Osteoblast (primary cell): ENCODE data around the gene RALY. TPM values are rescaled to one million over a fixed set of nuclear protein-coding genes. Genes with fewer than 3 reads are reported as not detected.

Experiments used
- DNase-seq: peaks from one replicate; pipeline ENCODE4 v3.0.0; 2011; ENCODE audit warnings: low spot score, mixed read lengths; ENCODE audit not compliant: insufficient read length; ENCODE audit errors: missing footprints
- H2AFZ ChIP-seq: 2 replicates; pipeline ENCODE4 v1.6.0; 2011; ENCODE audit warnings: mild to moderate bottlenecking, low read length
- H3K27ac ChIP-seq: 2 replicates; pipeline ENCODE4 v1.5.1; 2011; ENCODE audit warnings: mild to moderate bottlenecking, low read depth, low read length, moderate library complexity
- H3K27me3 ChIP-seq: 2 replicates; pipeline ENCODE4 v1.6.0; 2012; ENCODE audit warnings: mild to moderate bottlenecking, control low read depth, inconsistent platforms, low read length, moderate library complexity; ENCODE audit not compliant: insufficient read depth
- H3K36me3 ChIP-seq: 2 replicates; pipeline ENCODE4 v1.5.1; 2011; ENCODE audit warnings: mild to moderate bottlenecking, low read length, control low read depth, moderate library complexity; ENCODE audit not compliant: insufficient read depth
- H3K4me1 ChIP-seq: 2 replicates; pipeline ENCODE4 v1.5.1; 2011; ENCODE audit warnings: mild to moderate bottlenecking, low read length, control low read depth, moderate library complexity; ENCODE audit not compliant: insufficient read depth
- H3K4me2 ChIP-seq: 2 replicates; pipeline ENCODE4 v1.6.0; 2011; ENCODE audit warnings: mild to moderate bottlenecking, low read length; ENCODE audit not compliant: insufficient read depth
- H3K4me3 ChIP-seq: fragments of 200-600 bp; sonication (generic); 3 replicates; pipeline ENCODE4 v1.5.1; 2012; ENCODE audit warnings: mild to moderate bottlenecking, low read length, inconsistent platforms; ENCODE audit not compliant: insufficient read depth
- H3K79me2 ChIP-seq: 2 replicates; pipeline ENCODE4 v1.6.0; 2012; ENCODE audit warnings: mild to moderate bottlenecking, low read length, control low read depth, inconsistent platforms; ENCODE audit not compliant: insufficient read depth
- H3K9me3 ChIP-seq: 2 replicates; pipeline ENCODE4 v1.5.1; 2011; ENCODE audit warnings: low read depth, low read length, control low read depth
- H4K20me1 ChIP-seq: 2 replicates; pipeline ENCODE4 v1.6.0; 2012; ENCODE audit warnings: mild to moderate bottlenecking, low read length, control low read depth; ENCODE audit not compliant: insufficient read depth
- CTCF ChIP-seq: IDR thresholded peaks from 2 replicates; pipeline ENCODE4 v1.5.1; 2011; ENCODE audit warnings: mild to moderate bottlenecking, low read depth, low read length, moderate library complexity; ENCODE audit errors: extremely low read depth
- total RNA-seq: library from RNA; depleted of rRNA; stranded (reverse); fragments of >200 nt; gene quantifications from 2 replicates; pipeline ENCODE4 v1.2.3, GENCODE V29; 2012

Gene RALY
- total RNA-seq, 1 donor: 77.1 TPM

GRCh38 chr20:34122274-34122980, 128.7 kb downstream of the RALY start:
- H3K4me1 ChIP-seq: no peaks in the 10 kb centered on the region
- H3K27ac ChIP-seq: no peak overlapping the region
- H3K9me3 ChIP-seq: no peaks in the 10 kb centered on the region
- H3K79me2 ChIP-seq: no peaks in the 10 kb centered on the region
- no peak for DNase-seq
- peaks cover 10% of the 10 kb centered on the region for H3K27me3 ChIP-seq
- H2AFZ ChIP-seq: no peak overlapping the region
- no peak overlapping the region for H3K4me3 ChIP-seq
- no peak for TF ChIP-seq CTCF
- H3K4me2 ChIP-seq: no peak overlapping the region
- H3K36me3 ChIP-seq: no peaks in the 10 kb centered on the region
- H4K20me1 ChIP-seq: no peaks in the 10 kb centered on the region

DNA sequence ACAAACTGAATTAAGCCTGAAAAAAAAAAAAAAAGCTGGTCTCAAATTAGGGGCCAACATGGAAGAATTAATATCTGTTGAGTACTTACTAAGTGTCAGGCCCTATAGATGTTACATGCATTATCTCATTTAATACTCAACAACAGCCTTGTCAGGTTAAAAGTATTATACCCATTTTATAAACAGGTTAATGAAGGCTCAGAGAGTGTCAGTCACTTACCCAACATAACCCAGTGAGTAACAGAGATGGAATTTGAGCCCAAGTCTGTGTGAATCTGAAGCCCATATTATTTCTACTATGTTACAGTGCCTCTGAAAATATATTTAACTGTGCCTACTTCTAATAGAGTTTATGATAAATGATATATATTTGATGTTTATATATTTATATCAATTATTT, 129.6 kb downstream of the RALY start:
- Histone ChIP-seq H3K27me3 (peaks cover 10% of the 10 kb centered on the region), H3K4me3 (no peak overlapping the region), H3K79me2 (no peaks in the 10 kb centered on the region), H3K36me3 (no peaks in the 10 kb centered on the region), H3K9me3 (no peaks in the 10 kb centered on the region), H4K20me1 (no peaks in the 10 kb centered on the region), H2AFZ (no peak overlapping the region), H3K27ac (no peak overlapping the region), H3K4me1 (no peaks in the 10 kb centered on the region), H3K4me2 (no peak overlapping the region)
- no peak for DNase-seq
- TF ChIP-seq CTCF: no peak

- no peak overlapping the region for H3K27ac ChIP-seq
- H3K4me2 ChIP-seq: no peak overlapping the region
- H3K27me3 ChIP-seq: peaks cover 1% of the 10 kb centered on the region
- H2AFZ ChIP-seq: no peak overlapping the region
- TF ChIP-seq CTCF: no peak
- H3K36me3 ChIP-seq: no peaks in the 10 kb centered on the region
- no peaks in the 10 kb centered on the region for H4K20me1 ChIP-seq
- H3K4me3 ChIP-seq: no peak overlapping the region
- H3K4me1 ChIP-seq: no peaks in the 10 kb centered on the region
- no peaks in the 10 kb centered on the region for H3K9me3 ChIP-seq
- peak; percentile 86 for DNase-seq
- no peaks in the 10 kb centered on the region for H3K79me2 ChIP-seq
Observed at GRCh38 chr20:34124469-34125249, 130.9 kb downstream of the RALY start.

DNA sequence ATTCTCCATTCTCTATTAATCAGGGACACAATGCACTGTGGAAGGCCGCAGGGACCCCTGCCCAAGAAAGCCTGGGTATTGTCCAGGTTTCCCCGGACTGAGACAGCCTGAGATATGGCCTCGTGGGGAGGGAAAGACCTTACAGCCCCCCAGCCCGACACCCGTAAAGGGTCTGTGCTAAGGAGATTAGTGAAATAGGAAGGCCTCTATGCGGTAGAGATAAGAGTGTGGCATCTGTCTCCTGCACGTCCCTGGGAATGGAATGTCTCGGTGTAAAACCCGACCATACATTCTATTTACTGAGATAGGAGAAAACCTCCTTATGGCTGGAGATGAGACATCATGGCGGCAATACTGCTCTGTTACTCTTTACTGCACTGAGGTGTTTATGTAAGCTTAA, 134.1 kb downstream of the RALY start:
- Histone ChIP-seq H3K4me3 (no peak overlapping the region), H3K9me3 (no peaks in the 10 kb centered on the region), H4K20me1 (no peaks in the 10 kb centered on the region), H3K27ac (no peak overlapping the region), H3K4me1 (no peaks in the 10 kb centered on the region), H3K27me3 (no peaks in the 10 kb centered on the region), H2AFZ (no peak overlapping the region), H3K36me3 (no peaks in the 10 kb centered on the region), H3K79me2 (no peaks in the 10 kb centered on the region), H3K4me2 (no peak overlapping the region)
- no peak for DNase-seq
- no peak for TF ChIP-seq CTCF
